GM03348 (cell line): ENCODE measurements around the gene NHERF2.
"Not testable (repeated sequence)": the region's sequence is repeated elsewhere in the genome, so short reads cannot be mapped to it uniquely, and the experiment has no call there.

Experiments used
- DNase-seq: peaks from one replicate; pipeline ENCODE4 v3.0.0; 2012; ENCODE audit warnings: low spot score

The NHERF2 gene

DNA sequence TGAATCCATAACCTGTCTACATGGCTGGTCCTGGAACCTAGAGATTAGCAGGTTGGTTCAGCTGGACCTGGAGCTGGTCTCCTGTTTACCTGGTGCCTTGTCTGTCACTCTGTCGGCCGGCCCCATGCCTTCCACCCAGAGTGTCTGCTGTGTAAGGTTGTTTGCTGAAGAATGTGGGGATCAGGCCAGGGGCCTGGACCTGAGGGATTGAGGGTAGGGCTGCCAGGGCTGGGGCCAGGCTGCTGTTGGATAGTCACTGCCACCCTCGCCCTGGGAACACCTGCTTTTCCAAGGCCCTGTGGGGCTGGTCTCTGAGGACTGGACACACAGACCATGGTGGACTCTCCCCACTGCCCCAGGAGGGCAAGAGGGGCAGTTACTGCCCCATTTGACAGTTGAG, 1.4 kb downstream of the NHERF2 start:
- DNase-seq, result no peak

DNA sequence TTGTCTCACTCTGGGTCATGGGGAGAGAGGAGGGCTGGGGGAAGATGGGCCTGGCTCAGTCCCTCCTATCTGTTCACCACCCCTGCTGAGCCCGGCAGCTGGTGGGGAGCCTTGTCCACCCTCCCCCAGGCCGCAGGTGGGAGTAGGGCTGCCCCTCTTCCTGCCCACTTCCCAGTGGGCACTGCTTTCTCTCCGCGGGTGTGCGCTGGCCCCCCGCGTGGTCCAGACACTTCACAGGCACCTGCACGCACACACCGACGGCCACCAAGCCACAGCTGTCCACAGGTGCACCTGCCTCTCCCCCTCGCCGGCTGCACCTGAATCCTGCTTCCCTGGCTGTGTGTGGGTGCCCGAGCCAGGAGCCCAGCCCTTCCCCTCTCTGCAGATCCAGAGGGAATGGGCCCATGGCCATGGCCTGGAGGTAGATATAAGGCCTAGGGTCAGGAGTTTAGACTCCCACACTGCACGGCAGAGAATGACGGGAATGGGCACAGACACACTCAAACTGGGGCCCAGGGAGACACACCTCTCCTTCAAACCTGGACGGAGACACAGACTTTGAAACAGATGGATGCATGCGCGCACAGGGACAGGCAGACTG, 2.0 kb downstream of the NHERF2 start:
- no peak for DNase-seq

DNA sequence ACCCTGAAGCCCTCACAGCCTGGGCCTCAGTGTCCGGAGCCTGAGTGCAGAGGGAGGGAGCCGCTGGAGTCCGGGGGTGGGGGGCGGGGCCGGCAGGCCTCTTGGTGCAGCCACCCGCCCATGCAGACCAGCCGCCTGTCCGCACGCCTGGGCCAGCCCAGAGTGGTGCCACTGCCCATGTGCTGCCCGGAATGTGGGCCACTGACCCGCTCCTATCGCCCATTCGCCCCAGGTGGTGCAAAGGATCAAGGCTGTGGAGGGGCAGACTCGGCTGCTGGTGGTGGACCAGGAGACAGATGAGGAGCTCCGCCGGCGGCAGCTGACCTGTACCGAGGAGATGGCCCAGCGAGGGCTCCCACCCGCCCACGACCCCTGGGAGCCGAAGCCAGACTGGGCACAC, 2.6 kb downstream of the NHERF2 start:
- no peak for DNase-seq

DNA sequence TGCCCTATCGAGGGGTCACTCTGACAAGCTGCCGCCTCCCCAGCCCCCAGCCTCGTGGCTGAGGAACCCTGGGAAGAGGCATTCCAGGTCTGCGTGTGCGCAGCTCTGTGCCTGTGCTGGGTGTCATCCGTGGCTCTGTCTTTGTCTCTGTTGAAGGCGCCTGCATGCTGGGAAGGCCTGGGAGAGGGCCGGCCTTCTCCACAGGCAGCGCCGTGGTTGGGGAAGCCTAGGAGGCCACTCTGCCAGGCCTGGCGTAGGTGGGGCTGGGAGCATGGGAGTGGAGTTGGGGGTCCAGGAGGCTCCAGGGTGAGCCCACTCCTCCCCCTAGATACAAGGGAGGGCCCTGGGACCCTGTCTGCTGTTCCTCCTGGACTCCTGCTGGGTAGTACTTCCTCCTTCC, 3.3 kb downstream of the NHERF2 start:
- DNase-seq, result no peak

DNA sequence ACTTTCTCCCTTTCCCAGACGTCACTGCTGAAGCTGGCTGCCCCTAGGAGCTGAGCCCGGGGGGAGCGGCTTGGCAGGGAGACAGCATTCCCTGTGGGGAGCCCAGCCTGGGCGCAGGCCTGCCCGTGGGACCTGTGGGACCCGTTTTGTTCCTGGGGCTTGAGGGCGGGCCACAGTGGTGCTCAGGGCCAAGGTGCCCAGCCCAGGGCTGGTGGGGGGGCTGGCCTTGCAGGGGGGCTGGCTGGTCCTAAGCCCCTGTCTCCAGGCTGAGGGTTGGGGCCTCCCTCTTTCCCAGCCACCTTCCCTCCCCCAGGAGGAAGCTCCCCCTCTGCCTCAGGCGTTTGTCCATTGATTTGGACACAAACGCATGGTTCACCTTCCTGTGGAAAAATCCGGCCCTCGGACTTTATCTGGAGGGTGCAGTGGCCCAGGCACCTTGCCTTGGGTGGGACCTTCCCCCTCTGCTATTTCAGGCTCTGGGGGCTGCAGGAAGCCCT, 4.4 kb downstream of the NHERF2 start:
- no peak for DNase-seq

DNA sequence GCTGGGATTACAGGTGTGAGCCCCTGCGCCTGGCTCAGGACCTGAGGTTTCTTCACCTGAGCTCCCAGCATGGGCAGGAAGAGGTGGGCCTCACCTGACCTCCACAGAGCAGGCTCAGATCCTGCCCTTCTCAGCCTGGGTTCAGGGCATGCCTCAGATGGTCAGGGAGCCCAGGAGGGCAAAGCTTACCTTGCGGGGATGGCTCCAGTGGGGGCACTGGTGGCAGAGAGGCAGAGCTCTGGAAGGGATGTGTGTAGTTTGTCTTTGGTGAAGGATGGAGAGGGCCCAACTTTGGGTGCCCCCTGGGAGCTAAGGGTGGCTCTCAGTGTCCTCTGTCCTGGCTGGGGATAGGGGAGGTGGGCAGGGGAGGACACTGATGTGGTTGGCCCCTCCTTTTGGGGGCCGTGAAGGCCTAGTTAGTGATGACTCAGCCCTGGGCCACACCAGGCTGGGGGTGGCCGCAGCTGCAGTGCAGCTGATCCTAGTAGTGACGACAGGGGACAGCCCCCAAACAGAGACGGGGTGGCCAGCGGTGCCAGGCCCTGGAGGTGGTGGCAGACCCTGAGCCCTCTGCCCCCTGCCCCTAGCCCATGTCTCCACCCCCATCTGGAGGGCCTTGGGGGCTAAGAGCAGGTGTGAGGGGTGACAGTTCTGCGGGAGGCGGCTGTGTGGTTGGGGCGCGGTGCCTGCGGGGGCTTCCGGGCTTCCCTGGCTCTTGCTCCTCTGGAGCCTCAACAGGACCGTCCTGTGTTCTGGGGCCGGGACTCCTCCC, 5.8 kb downstream of the NHERF2 start:
- peak; percentile 42 for DNase-seq

DNA sequence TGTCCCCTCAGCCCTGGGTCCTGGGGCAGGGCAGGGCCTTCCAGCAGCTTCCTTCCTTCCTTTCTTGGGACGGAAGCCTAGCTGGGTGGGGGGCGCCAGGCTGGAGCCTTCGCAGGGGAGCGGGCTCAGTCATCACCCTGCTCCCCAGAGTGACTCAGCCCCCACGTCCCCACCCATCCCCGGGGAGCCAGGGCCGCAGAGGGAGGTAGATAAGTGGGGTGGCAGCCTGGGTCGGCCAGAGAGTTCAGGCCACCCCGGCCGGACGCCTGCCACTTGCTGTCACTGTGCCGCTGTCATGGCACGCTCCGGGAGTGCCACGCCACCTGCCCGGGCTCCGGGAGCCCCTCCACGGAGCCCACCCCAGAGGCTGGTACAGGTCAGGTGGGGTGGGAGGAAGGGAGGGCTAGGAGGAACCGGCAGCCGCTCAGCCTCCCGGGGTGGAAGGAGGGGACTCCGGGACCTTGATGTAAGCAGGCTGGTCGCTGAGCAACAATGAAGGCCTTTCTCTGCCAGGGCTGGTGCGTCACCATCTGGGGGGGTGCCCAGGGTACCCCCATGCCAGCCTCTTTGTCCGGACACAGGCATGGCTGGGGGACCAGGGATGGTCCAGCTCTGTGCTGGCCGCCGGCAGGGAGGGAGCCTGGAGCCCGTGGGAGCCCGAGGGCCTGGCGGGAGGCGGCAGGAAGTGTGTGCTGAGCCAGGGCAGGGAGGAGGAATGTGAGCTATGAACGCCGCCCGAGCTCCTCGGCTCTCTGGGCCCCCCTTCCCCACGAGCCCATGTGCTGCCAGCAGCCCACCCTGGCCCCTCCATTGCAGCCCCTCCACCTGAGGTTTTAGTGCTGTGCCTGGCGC, 6.6 kb downstream of the NHERF2 start:
- DNase-seq, result peak; percentile 89

DNA sequence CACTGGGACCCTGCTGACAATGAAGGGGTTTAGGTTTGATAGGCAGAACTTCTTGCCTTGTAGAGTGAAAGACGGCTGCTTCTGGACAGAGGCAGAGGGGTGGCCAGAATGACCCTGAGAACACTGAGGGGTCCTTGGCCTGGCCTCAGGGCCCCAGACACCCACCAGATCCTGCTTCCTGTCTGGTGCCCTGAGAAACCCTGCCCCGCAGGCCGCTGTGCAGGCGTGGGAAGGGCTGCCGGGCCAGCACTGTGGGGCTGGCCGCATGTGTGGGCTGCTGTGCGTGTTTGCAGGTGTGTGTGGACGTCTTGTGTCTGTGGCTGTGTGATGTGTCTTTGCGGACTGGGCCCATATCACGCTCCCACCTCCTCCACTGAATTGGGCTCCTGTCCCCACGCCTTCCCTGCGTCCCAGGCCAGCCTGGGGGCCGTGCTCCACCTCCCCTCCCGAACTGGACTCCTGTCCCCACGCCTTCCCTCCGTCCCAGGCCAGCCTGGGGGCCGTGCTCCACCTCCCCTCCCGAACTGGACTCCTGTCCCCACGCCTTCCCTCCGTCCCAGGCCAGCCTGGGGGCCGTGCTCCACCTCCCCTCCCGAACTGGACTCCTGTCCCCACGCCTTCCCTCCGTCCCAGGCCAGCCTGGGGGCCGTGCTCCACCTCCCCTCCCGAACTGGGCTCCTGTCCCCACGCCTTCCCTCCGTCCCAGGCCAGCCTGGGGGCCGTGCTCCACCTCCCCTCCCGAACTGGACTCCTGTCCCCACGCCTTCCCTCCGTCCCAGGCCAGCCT, 7.4 kb downstream of the NHERF2 start:
- not testable (repeated sequence) for DNase-seq

DNA sequence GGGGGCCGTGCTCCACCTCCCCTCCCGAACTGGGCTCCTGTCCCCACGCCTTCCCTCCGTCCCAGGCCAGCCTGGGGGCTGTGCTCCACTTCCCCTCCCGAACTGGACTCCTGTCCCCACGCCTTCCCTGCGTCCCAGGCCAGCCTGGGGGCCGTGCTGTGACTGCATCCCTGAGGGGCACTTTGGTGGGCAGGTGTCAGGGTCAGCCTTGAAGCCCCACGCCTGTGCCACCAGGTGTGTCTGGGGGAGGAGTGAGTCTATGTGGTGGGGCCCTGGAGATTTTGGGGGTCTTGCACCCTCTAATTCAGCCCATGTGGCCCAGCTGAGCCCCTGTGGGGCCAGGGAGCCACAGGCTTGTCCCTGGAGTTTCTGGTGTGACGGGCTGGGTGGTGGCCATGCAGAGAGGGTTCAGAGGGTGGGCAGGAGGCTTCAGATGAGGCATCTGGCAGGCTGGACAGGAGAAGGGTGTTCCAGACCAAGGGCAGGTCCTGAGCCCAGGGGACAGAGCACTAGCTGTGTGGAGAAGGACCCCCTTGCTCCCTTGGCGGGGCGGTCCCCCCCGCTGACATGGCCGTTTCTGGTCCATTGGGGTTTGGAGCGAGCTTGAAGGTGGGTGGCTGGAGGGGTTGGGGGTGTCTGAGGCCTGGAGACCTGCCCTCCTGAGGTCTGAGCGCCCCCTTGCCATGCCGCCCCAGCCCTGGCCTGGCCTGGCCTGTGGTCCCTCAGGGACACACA, 8.2 kb downstream of the NHERF2 start:
- DNase-seq, result no peak

DNA sequence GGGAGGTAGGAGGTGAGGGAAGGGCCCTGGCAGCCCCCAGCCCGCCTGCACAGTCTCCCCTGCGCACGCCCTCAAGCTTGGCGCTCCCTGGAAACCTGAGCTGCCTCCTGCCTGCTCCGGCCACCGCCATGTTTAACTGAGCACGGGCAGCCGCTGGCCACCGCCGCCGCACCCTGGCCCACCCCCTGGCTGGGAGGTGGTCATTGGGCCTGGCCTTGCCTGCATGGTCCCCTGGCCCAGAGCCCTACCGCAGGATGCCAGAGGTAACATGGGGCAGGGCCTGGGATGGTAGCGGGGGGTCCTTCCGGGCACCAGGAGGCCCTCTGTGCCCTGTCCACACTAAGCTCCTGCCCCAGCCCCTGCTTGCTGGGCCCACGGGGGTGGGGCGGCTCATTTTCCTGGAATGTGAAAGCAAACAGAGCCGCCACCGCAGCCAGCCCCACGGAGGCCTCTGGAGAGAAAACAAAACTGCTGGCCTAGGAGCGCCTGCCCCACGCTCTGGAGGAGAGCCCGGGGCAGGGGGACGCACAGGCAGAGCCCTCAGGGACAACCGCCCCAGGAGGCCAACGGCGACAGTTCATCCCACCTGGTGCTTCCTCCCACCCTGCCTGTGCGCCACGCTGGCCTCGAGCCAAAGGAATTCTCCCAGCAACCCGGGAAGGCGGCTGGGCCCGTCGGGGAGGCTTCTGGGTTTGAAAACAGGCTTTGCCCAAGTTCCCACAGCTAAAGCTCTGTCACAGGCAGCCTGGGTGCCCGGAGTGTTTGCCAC, 8.9 kb downstream of the NHERF2 start:
- DNase-seq, result peak; percentile 90

DNA sequence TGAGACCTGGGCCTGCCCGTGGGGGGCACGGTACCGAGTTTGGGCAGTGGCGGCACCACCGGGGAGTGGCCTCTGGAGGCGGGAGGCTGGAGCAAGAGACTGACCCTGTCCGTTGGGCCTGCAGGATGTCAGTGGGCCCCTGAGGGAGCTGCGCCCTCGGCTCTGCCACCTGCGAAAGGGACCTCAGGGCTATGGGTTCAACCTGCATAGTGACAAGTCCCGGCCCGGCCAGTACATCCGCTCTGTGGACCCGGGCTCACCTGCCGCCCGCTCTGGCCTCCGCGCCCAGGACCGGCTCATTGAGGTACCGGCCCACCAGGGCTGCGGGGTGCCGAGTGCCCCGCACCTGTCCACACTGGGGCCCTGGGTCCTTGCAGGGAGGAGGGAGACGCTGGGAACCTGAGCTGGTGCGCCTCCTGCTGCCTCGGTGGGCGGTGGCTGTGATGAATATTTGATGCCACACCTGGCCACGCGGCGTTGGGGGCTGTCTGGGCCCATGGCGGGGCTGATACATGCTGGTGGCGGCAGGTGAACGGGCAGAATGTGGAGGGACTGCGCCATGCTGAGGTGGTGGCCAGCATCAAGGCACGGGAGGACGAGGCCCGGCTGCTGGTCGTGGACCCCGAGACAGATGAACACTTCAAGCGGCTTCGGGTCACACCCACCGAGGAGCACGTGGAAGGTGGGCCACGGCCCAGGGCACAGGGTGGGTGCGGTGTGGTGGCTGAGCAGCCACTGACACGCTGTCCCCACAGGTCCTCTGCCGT, 9.7 kb downstream of the NHERF2 start:
- no peak for DNase-seq

DNA sequence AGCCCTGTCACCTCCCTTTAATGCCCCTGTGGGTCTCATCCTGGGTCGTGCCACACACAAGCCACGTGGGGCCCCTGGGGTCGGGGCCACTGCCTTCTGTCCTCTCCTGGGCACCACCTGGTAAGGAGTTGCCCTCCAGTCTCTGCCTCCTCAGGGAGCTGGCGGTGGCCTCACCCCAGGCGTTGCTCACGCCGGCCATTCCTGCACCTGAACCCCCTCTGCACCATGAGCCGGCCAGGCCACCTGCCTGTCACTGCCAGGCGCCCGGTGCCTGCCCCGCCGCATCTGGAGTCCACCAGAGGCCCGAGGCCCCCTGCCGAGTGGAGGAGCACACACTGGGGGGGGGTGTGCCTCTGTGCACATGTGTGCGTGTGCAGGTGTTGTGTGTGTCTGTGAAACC, 10.4 kb downstream of the NHERF2 start:
- DNase-seq, result no peak

DNA sequence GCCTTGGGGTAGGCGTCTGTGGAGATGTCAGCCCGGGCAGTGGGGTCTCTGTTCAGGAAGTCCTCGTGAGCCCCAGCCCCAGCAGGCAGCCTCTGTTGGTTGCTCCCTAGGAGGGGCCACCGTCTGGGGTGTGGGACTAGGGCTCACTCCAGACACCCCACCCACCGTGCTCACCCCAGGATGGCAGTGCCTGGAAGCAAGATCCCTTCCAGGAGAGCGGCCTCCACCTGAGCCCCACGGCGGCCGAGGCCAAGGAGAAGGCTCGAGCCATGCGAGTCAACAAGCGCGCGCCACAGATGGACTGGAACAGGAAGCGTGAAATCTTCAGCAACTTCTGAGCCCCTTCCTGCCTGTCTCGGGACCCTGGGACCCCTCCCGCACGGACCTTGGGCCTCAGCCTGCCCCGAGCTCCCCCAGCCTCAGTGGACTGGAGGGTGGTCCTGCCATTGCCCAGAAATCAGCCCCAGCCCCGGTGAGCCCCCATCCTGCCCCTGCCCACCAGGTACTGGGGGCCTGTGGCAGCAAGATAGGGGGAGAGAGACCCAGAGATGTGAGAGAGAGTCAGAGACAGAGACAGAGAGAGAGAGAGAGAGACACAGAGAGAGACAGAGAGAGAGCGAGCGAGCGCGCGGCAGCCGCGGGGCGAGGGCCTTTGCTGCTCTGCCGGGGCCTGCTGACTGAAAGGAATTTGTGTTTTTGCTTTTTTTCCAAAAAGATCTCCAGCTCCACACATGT, 11.1 kb downstream of the NHERF2 start:
- DNase-seq, result no peak

DNA sequence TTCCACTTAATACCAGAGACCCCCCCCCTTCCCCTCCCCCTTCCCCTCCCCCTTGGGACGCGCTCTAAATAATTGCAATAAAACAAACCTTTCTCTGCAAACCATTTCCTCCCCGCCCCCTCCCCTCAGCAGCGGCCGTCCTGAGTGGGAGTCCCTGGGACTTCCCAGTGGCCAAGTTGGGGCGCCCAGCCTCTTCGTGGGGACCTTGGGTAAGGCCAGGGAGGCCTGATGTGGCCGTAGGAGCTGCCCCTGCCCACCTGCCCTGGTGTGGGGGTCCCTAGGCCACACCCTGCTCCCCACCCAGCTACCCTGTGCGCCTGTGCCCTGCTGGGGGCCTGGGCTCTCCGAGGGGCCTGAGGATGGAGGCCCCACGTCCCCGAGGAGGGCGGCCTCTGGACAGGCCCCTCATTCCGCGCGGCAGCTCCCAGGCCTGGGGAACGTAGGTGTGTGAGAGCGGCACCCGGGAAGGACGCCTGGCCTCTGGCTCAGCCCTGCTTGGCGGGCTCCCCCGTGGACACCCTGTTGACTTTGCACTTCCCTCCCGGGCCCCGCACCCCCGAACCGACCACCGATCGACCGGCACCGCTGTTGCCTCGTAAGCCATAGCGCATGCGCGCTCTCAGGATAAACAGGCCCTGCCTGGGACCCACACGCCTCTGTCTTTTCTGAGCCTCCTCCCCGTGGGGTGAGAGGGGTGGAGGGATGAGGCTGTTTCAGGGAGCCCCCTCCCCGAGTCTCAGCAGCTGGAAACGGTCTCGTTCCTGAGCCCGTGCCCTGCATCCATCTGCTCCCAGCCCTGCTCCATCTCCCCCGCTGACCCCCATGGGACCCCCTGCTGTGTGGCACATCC, 11.9 kb downstream of the NHERF2 start:
- DNase-seq, result no peak

DNA sequence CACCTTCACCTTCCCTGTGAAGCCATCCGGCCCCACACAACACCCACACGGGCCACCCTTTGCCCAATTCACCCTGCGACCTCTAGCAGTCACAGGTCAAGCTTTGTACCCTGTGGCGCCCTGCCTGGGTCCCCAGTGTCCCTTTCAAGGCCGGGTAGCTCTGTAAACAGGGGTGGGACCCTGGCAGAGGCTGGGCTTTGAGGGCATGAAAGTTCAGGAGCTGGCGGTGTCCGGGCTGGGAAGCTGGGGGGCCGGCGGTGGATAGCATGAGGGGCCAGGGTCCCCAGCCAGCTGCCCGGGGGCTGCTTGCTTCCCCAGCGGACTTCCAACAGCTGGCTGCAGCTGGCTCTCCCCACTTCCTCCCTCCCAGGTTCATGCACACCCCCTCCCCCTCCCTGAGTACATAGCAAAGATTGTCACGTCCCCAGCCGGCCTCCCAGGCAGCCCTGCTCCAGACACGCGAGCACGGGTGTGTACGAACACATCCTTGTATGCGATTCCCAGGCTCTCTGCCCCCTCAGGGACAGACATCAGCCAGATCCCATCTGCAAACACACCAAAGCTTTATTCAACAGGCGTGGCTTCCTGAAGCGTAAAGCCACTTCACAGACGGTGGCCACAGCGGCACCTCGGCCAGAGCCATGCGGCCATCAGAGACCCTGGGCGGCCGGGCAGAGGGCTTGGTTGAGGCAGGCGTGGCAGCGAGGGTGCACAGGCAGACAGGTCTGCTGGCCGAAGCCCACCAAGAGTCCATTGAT, 12.8 kb downstream of the NHERF2 start:
- peak; percentile 77 for DNase-seq

DNA sequence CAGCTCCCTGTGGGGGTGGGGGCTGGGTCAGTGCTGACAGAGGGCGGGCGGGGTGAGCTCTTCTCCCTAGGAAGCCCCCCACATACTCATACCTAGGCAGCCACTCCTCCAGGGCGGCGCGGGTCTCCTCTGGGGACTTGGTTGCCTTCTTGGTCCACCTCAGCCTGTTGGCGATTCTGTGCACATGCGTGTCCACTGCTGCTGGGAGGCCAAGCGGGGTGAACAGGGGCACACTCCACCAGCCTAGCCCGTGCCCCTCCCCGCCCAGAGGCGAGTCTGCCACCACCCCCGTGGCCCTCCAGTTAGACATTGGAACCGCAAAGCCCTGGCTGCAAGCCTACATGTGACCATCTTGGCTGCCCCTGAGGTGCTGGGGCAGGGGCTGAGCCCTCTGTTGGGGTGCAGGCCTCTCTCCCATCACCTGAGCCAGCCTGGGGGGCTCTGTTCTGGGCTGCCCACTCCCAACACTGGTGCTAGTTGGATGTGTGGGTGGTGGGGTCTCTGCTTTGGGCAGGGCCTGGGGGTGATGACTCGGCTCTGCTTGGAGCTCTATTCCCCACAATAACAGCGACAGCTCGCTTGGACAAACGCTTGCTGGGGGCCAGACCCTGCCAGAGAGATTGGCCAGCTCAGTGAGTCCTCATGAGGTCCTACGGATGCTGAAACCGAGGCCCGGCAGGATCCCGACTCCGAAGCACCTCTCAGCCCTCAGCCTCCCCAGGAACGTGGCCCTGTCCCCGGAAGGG, 13.5 kb downstream of the NHERF2 start:
- DNase-seq, result no peak
